ENCODE measurements around the gene USB1. TPM values are rescaled to one million over a fixed set of nuclear protein-coding genes. Genes with fewer than 3 reads are reported as not detected.

USB1 gene
- polyA plus RNA-seq, 2 of the 4 experiments (the other 2 are of a cell fraction) = 88.8 to 143 TPM

DNA sequence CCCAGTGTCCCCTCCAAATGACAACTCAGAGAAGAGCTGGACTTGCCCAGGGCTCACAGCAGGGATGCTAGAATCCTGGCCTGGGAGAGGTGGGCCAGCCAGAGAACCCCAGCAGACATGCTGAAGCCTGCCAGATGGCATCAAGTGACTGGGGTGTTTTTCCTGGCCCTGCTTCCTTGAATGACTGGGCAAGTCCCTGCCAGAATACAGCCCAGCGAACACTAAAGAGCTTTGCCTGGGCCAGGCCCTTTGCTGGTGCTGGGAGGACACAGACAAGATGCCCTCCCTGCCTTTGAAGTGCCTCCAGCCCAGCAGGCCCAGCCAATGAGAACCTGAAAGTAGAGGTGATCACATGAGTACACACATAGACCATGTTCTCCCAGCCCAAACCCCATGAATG is 12.3 kb upstream of the USB1 start:
- TF ChIP-seq HOXB13 (CRISPR knock-in tag; IDR thresholded peaks at IDR 0.05; ENCODE audit: low read depth) (no peak), EHMT2 (IDR thresholded peaks at IDR 0.05; ENCODE audit: low read depth) (no peak), RARB (CRISPR knock-in tag; IDR thresholded peaks at IDR 0.05) (no peak), ZNF302 (CRISPR knock-in tag; IDR thresholded peaks at IDR 0.05) (no peak), FOXS1 (CRISPR knock-in tag; IDR thresholded peaks at IDR 0.05) (no peak), HDAC2 (IDR thresholded peaks at IDR 0.05) (no peak), HES2 (IDR thresholded peaks at IDR 0.05) (no peak), CHD4 (IDR thresholded peaks at IDR 0.05; ENCODE audit: borderline replicate concordance) (no peak), JUN (IDR thresholded peaks at IDR 0.05) (no peak), RNF2 (IDR thresholded peaks at IDR 0.05; ENCODE audit: borderline replicate concordance, low read depth) (no peak), REST (IDR thresholded peaks at IDR 0.05) (no peak), ATOH8 (CRISPR knock-in tag; IDR thresholded peaks at IDR 0.05; ENCODE audit: low read depth) (no peak), BCL3 (IDR thresholded peaks at IDR 0.05) (no peak), TFCP2L1 (CRISPR knock-in tag; IDR thresholded peaks at IDR 0.05) (no peak), KDM1A (IDR thresholded peaks at IDR 0.05; ENCODE audit: low read depth) (no peak), CHD2 (IDR thresholded peaks at IDR 0.05; ENCODE audit: low read length, partially characterized antibody) (no peak)
- ATAC-seq (no peak), FAIRE-seq (no peak), DNase-seq (ENCODE audit: low read depth in 1 of 2, low spot score in 1 of 2) (peak in 1 of 2 experiments; percentile 65)
- no peak overlapping the region for H3K4me2 ChIP-seq
- no peaks in the 10 kb centered on the region for H3K9me3 ChIP-seq
- peak overlapping the region in 1 of 2 experiments; percentile 28; a peak in 2 of 6 replicates for H3K27ac ChIP-seq
- ChIA-PET POLR2A (no interaction called here), CTCF (interaction anchor here (1.0 to 5.3 kb wide), 6 partner anchors 8 to 89 kb away, joined by 3 to 29 read pairs (median 4); partner anchors contain the start of genes USB1 and ZNF319)
- peaks cover 18% of the 10 kb centered on the region for H3K4me1 ChIP-seq
- WGBS (ENCODE audit: missing lambda C conversion rate) = 78% methylated on average over 1 of the region's 1 CpG
- H3K4me3 ChIP-seq = no peak overlapping the region

GRCh38 chr16:57991551-57992059 is 9.6 kb upstream of the USB1 start:
- TF ChIP-seq, protein P1, sequence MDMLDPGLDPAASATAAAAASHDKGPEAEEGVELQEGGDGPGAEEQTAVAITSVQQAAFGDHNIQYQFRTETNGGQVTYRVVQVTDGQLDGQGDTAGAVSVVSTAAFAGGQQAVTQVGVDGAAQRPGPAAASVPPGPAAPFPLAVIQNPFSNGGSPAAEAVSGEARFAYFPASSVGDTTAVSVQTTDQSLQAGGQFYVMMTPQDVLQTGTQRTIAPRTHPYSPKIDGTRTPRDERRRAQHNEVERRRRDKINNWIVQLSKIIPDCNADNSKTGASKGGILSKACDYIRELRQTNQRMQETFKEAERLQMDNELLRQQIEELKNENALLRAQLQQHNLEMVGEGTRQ (IDR thresholded peaks at IDR 0.05) = no peak
- no peak for TF ChIP-seq BCL3 (IDR thresholded peaks at IDR 0.05)
- TF ChIP-seq POLR2A (IDR thresholded peaks at IDR 0.05; ENCODE audit: low read length) = no peak
- no peak for TF ChIP-seq ATOH8 (CRISPR knock-in tag; IDR thresholded peaks at IDR 0.05; ENCODE audit: low read depth)
- no peak for TF ChIP-seq KDM5A (IDR thresholded peaks at IDR 0.05)
- TF ChIP-seq TFCP2L1 (CRISPR knock-in tag; IDR thresholded peaks at IDR 0.05) = no peak
- TF ChIP-seq ZNF302 (CRISPR knock-in tag; IDR thresholded peaks at IDR 0.05) = no peak
- TF ChIP-seq POLR2AphosphoS2 (conservative IDR thresholded peaks at IDR 0.05; ENCODE audit: low read length) = no peak
- TF ChIP-seq HOXA7 (CRISPR knock-in tag; IDR thresholded peaks at IDR 0.05) = no peak
- TF ChIP-seq HES2 (IDR thresholded peaks at IDR 0.05) = no peak
- TF ChIP-seq EHF (CRISPR knock-in tag; IDR thresholded peaks at IDR 0.05) = no peak
- no peak for TF ChIP-seq CEBPB (IDR thresholded peaks at IDR 0.05)
- TF ChIP-seq JUN (IDR thresholded peaks at IDR 0.05) = no peak
- TF ChIP-seq RCOR1 (IDR thresholded peaks at IDR 0.05; ENCODE audit: low read depth, low read length) = no peak
- TF ChIP-seq MAX (IDR thresholded peaks at IDR 0.05) = no peak
- no peak for TF ChIP-seq CHD2 (IDR thresholded peaks at IDR 0.05; ENCODE audit: low read length, partially characterized antibody)
- TF ChIP-seq RFX5 (IDR thresholded peaks at IDR 0.05) = no peak
- TF ChIP-seq RNF2 (IDR thresholded peaks at IDR 0.05; ENCODE audit: borderline replicate concordance, low read depth) = no peak
- TF ChIP-seq HOXB5 (CRISPR knock-in tag; IDR thresholded peaks at IDR 0.05) = no peak
- 0 out of 6 replicates have a peak overlapping the region, but pooled peaks of 1 of the 2 experiments have one; percentile 16 for H3K27ac ChIP-seq
- WGBS (ENCODE audit: missing lambda C conversion rate) = 86% methylated on average over 10 of the region's 11 CpGs
- H3K4me2 ChIP-seq = no peak overlapping the region
- H3K9me3 ChIP-seq = no peaks in the 10 kb centered on the region
- CTCF ChIA-PET = interaction anchor here (2.1 to 12.6 kb wide), 3 partner anchors 9 to 93 kb away, joined by 7 to 160 read pairs (median 29); partner anchors contain the start of genes USB1 and ZNF319
- POLR2A ChIA-PET = no interaction called here
- peaks cover 31% of the 10 kb centered on the region for H3K4me1 ChIP-seq
- DNase-seq (ENCODE audit: low read depth in 1 of 2, low spot score in 1 of 2) (no peak), ATAC-seq (no peak), FAIRE-seq (no peak)
- no peak overlapping the region for H3K4me3 ChIP-seq
